HuH-7.5 (cell line): ENCODE measurements around the gene THUMPD1.
"Not testable (repeated sequence)": the region's sequence is repeated elsewhere in the genome, so short reads cannot be mapped to it uniquely, and the experiment has no call there.

Experiments used
- DNase-seq: peaks from one replicate; pipeline ENCODE4 v3.0.0; 2011; ENCODE audit warnings: low spot score

THUMPD1 gene

GRCh38 chr16:20695024-20695423 is 46.6 kb downstream of the THUMPD1 start:
- no peak for DNase-seq

GRCh38 chr16:20694096-20694495 is 47.5 kb downstream of the THUMPD1 start:
- DNase-seq = not testable (repeated sequence)

- no peak for DNase-seq
Observed at GRCh38 chr16:20689668-20690067, 52.0 kb downstream of the THUMPD1 start.

- no peak for DNase-seq
Observed at GRCh38 chr16:20683812-20684211, 57.8 kb downstream of the THUMPD1 start.
